GM12874 (cell line): ENCODE data around the gene GAGE13.
A peak's percentile ranks its signal among the peaks of the same experiment; 100 is the strongest.

Experiments used
- CTCF ChIP-seq: IDR thresholded peaks from 2 replicates; pipeline ENCODE4 v1.5.1; 2011; ENCODE audit warnings: low read depth, mild to moderate bottlenecking, control low read depth, low read length, moderate library complexity; ENCODE audit not compliant: insufficient read depth

Gene GAGE13

GRCh38 chrX:49291615-49292337 lies 39.6 kb upstream of the GAGE13 start:
- TF ChIP-seq CTCF = peak; percentile 68; the same call in 1 of the 2 replicates

GRCh38 chrX:49292400-49293362 lies 38.7 kb upstream of the GAGE13 start:
- no peak for TF ChIP-seq CTCF

GRCh38 chrX:49300703-49301102 lies 30.7 kb upstream of the GAGE13 start:
- TF ChIP-seq CTCF = no peak

- no peak for TF ChIP-seq CTCF
These were observed 28.0 kb upstream of the GAGE13 start, which contains the start of gene GAGE10 for GRCh38 chrX:49303346-49303745. TSS of gene GAGE10 (plus strand) at chrX:49303646. CDS start at chrX:49304860, 1,214 bp downstream.

- no peak for TF ChIP-seq CTCF
These were observed 22.6 kb upstream of the GAGE13 start for GRCh38 chrX:49308604-49309269.

GRCh38 chrX:49309401-49309981 lies 21.9 kb upstream of the GAGE13 start:
- TF ChIP-seq CTCF = no peak

GRCh38 chrX:49310371-49310770 lies 21.0 kb upstream of the GAGE13 start:
- no peak for TF ChIP-seq CTCF
